GM19193 (cell line): ENCODE data around the gene GPR101.

Experiments used
- POLR2A ChIP-seq: IDR thresholded peaks from 4 replicates; pipeline ENCODE4 v1.6.1; 2011; ENCODE audit not compliant: insufficient read depth, insufficient read length; ENCODE audit errors: extremely low read depth

GPR101 gene

GRCh38 chrX:137033774-137034507 lies at the start of gene GPR101:
TSS of gene GPR101 (minus strand) at chrX:137033995. CDS start at chrX:137031674, 2,321 bp downstream.
- TF ChIP-seq POLR2A: no peak

- no peak for TF ChIP-seq POLR2A
Measured at GRCh38 chrX:137081239-137081638, 47.4 kb upstream of the GPR101 start.

GRCh38 chrX:137072396-137072795 lies 38.6 kb upstream of the GPR101 start:
- TF ChIP-seq POLR2A: no peak

- TF ChIP-seq POLR2A: no peak
Measured at GRCh38 chrX:137071596-137071995, 37.8 kb upstream of the GPR101 start.

- no peak for TF ChIP-seq POLR2A
Measured at GRCh38 chrX:137067147-137067546, 33.4 kb upstream of the GPR101 start.

- no peak for TF ChIP-seq POLR2A
Measured at GRCh38 chrX:137062915-137063617, 29.3 kb upstream of the GPR101 start.

- TF ChIP-seq POLR2A: no peak
Measured at GRCh38 chrX:137058339-137059127, 24.7 kb upstream of the GPR101 start.

GRCh38 chrX:137052643-137053235 lies 18.9 kb upstream of the GPR101 start:
- TF ChIP-seq POLR2A: no peak

- TF ChIP-seq POLR2A: no peak
Measured at GRCh38 chrX:137051978-137052642, 18.3 kb upstream of the GPR101 start.

GRCh38 chrX:137044893-137045292 lies 11.1 kb upstream of the GPR101 start:
- TF ChIP-seq POLR2A: no peak

GRCh38 chrX:137043736-137044135 lies 9.9 kb upstream of the GPR101 start:
- TF ChIP-seq POLR2A: no peak

- no peak for TF ChIP-seq POLR2A
Measured at GRCh38 chrX:137041329-137041728, 7.5 kb upstream of the GPR101 start.

GRCh38 chrX:137040113-137040794 lies 6.5 kb upstream of the GPR101 start:
- no peak for TF ChIP-seq POLR2A

GRCh38 chrX:137034508-137034872 lies 695 bp upstream of the GPR101 start:
- TF ChIP-seq POLR2A: no peak

GRCh38 chrX:137032841-137033773 lies 688 bp downstream of the GPR101 start:
- TF ChIP-seq POLR2A: no peak
